GM19193 (cell line): Measurements from ENCODE around the gene TGFBI.

ENCODE experiments used
- POLR2A ChIP-seq: IDR thresholded peaks from 4 replicates; pipeline ENCODE4 v1.6.1; 2011; ENCODE audit not compliant: insufficient read depth, insufficient read length; ENCODE audit errors: extremely low read depth

Gene TGFBI

GRCh38 chr5:135997673-135998335, 31.0 kb upstream of the TGFBI start:
- TF ChIP-seq POLR2A: no peak

GRCh38 chr5:135998889-135999288, 29.9 kb upstream of the TGFBI start:
- no peak for TF ChIP-seq POLR2A

- no peak for TF ChIP-seq POLR2A
Observed at GRCh38 chr5:135999406-136000139, 29.2 kb upstream of the TGFBI start.

GRCh38 chr5:136000147-136000546, 28.6 kb upstream of the TGFBI start:
- no peak for TF ChIP-seq POLR2A

- no peak for TF ChIP-seq POLR2A
Observed at GRCh38 chr5:136000932-136001331, 27.9 kb upstream of the TGFBI start.

GRCh38 chr5:136001466-136001981, 27.3 kb upstream of the TGFBI start:
- TF ChIP-seq POLR2A: no peak

GRCh38 chr5:136004436-136004835, 24.4 kb upstream of the TGFBI start:
- TF ChIP-seq POLR2A: no peak

GRCh38 chr5:136005476-136005875, 23.3 kb upstream of the TGFBI start:
- no peak for TF ChIP-seq POLR2A

- TF ChIP-seq POLR2A: no peak
Observed at GRCh38 chr5:136006164-136006563, 22.6 kb upstream of the TGFBI start.

- TF ChIP-seq POLR2A: no peak
Observed at GRCh38 chr5:136006761-136007251, 22.0 kb upstream of the TGFBI start.

GRCh38 chr5:136007271-136007670, 21.5 kb upstream of the TGFBI start:
- no peak for TF ChIP-seq POLR2A

GRCh38 chr5:136011414-136012001, 17.3 kb upstream of the TGFBI start:
- no peak for TF ChIP-seq POLR2A

- TF ChIP-seq POLR2A: no peak
Observed at GRCh38 chr5:136012041-136012804, 16.6 kb upstream of the TGFBI start.

GRCh38 chr5:136013559-136013958, 15.2 kb upstream of the TGFBI start:
- TF ChIP-seq POLR2A: no peak
